Hematopoietic multipotent progenitor cell treated with erythropoietin and hydrocortisone succinate and interleukin-3 and kit ligand, for 17 days (in vitro differentiated cells): Measurements from ENCODE around the gene HCAR3.

Experiments used
- DNase-seq: peaks from one replicate; pipeline ENCODE4 v3.0.0-alpha.2; 2015; ENCODE audit warnings: low spot score

Gene HCAR3

DNA sequence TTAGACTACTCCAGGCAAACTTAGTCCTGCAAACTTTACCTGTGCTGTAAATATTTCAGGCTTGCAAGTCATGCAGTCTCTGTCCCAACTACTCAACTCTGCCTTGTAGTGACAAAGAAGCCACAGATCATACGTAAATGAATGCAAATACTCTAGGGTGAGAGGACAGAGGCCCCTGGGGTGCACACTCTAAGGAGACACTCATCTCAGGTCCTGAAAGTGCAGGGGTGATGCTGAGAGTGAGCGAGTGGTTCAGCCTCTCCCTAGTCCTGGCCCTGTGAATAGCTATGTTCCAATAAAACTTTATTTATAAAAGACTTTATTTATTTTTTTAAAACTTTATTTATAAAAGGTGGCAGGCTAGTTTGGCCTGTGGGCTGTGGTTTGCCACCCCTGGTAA, 48.3 kb downstream of the HCAR3 start:
- DNase-seq: no peak

DNA sequence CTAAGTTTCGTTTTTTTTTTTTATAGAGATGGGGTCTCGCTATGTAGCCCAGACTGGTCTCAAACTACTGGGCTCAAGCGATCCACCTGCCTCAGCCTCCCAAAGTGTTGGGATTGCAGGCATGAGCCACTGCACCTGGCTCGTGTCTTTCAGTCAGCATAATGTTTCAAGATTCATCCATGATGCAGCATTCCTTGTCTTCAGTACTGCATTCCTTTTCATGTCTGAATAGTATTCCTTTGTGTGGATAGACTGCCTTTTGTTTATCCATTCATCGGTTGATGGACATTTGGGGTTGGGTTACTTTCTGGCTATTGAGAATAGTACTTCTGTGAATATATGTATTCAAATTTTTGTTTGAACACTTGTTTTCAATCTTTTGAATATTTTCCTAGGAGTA, 50.9 kb downstream of the HCAR3 start:
- DNase-seq: no peak

DNA sequence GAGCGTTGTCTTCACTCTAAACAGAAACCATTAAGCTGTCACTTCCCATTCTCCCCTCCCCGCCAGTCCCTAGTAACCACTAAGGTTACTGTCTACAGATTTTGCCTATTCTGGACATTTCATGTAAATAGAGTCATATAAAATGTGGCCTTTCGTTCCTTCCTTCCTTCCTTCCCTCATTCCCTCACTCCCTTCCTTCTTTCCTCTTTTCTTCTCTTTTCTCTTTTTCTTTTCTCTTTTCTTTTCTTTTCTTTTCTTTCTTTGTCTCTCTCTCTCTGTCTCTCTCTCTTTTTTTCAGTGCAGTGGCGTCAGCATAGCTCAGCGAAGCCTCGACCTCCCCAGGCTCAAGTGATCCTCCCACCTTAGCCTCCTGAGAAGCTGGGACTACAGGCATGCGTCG, 51.3 kb downstream of the HCAR3 start:
- DNase-seq: no peak
